ENCODE results near the gene MLXIP.

The MLXIP gene

GRCh38 chr12:122195405-122195804 lies 116.8 kb downstream of the MLXIP start:
- H3K27me3 Mint-ChIP-seq (ENCODE audit: low read depth), result peaks cover 20% of the 10 kb centered on the region

More at GRCh38 chr12:122195405-122195804, 116.8 kb downstream of the MLXIP start:
- Mint-ChIP-seq H3K4me3 (no peak overlapping the region), H3K36me3 (ENCODE audit: low read depth) (peaks cover 2% of the 10 kb centered on the region), H3K9me3 (peaks cover 5% of the 10 kb centered on the region), H3K27ac (no peak overlapping the region), H3K4me1 (ENCODE audit: low read depth) (peaks cover 7% of the 10 kb centered on the region)

All from T-helper 1 cell treated with Interleukin-12 subunit alpha and Interleukin-12 subunit beta and Interleukin-4 antibody, amounts not matched to agents 30 μg/mL and 1 μg/mL, for 36 hours (primary cell).